Fibroblast of mammary gland (primary cell): ENCODE measurements around the gene CHERP.

Experiments used
- DNase-seq: peaks from one replicate; pipeline ENCODE4 v3.0.0-alpha.2; 2010; ENCODE audit warnings: low read depth
- H3K4me3 ChIP-seq: 2 replicates; pipeline ENCODE4 v1.5.1; 2011; ENCODE audit warnings: low read depth, mild to moderate bottlenecking, low read length, moderate library complexity; ENCODE audit not compliant: control insufficient read depth
- TF ChIP-seq, protein P1 (sequence below): conservative IDR thresholded peaks from 2 replicates; pipeline ENCODE4 v1.5.1; 2011; ENCODE audit warnings: low read depth, low read length, inconsistent platforms; ENCODE audit not compliant: control insufficient read depth, insufficient read depth

CHERP gene

DNA sequence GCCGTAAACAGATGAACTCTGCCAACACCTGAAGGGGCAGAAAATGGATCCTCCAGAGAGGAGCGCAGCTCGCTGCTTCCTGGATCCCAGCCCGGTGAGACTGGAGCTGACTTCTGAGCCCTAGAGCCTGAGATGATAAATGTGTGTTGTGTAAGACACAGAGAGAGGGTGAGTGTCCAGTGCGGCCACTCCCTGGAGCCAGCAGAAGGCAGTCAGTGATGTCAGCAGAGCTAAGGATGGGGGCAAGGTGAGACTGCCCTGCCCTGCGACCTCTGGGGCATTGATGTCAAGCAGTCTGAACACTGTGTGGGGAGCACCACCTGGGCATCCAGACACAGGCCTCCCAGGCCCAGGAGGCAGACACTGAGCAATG is 39.7 kb upstream of the CHERP start:
- no peak overlapping the region for H3K4me3 ChIP-seq
- peak; percentile 78 for DNase-seq
- TF ChIP-seq, protein P1, sequence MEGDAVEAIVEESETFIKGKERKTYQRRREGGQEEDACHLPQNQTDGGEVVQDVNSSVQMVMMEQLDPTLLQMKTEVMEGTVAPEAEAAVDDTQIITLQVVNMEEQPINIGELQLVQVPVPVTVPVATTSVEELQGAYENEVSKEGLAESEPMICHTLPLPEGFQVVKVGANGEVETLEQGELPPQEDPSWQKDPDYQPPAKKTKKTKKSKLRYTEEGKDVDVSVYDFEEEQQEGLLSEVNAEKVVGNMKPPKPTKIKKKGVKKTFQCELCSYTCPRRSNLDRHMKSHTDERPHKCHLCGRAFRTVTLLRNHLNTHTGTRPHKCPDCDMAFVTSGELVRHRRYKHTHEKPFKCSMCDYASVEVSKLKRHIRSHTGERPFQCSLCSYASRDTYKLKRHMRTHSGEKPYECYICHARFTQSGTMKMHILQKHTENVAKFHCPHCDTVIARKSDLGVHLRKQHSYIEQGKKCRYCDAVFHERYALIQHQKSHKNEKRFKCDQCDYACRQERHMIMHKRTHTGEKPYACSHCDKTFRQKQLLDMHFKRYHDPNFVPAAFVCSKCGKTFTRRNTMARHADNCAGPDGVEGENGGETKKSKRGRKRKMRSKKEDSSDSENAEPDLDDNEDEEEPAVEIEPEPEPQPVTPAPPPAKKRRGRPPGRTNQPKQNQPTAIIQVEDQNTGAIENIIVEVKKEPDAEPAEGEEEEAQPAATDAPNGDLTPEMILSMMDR: no peak

DNA sequence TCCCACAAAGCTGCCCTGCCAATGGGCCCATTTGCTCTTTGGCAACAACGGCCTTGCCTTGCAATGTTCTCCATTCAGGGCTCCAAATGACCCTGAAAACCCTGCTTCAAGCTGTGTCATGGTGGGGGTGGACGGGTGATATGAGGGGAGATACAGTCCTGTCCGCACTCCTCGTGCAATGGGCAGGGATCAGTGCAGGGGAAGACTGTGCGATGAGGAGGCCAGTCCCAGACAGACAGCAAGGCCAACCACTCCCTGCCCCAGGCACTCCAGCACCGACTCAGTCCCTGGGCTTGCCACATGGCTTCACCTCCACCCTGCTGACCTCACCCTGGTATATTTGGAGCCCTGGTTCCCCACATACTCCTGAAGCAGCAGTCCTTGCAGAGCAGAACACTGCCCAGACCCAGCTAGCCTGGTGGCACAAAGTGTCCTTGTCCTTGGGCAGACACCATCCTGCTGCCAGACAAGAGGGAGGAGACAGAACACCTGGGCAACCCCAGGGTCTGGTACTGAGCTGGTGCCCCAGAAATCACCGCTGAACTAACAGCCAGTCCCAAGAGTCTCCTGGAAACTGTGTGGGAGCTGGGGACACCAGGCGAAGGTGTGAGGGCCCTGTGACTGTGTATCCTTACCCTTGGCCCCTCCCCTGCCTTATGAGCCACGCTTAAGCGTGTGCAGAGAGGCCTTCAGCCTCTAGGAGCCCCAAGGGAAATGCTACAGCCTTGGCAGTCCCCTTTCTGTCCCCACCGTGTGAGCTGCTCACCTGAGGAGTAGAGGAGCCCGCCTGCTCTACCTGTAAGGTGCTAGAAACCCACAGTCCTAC is 39.1 kb upstream of the CHERP start:
- no peak overlapping the region for H3K4me3 ChIP-seq
- TF ChIP-seq, protein P1: no peak
- no peak for DNase-seq

GRCh38 chr19:16579381-16579780 is 37.1 kb upstream of the CHERP start:
- DNase-seq: no peak
- TF ChIP-seq, protein P1: no peak
- H3K4me3 ChIP-seq: no peak overlapping the region

GRCh38 chr19:16577531-16577985 is 35.3 kb upstream of the CHERP start:
- TF ChIP-seq, protein P1: no peak
- no peak for DNase-seq
- H3K4me3 ChIP-seq: no peak overlapping the region

DNA sequence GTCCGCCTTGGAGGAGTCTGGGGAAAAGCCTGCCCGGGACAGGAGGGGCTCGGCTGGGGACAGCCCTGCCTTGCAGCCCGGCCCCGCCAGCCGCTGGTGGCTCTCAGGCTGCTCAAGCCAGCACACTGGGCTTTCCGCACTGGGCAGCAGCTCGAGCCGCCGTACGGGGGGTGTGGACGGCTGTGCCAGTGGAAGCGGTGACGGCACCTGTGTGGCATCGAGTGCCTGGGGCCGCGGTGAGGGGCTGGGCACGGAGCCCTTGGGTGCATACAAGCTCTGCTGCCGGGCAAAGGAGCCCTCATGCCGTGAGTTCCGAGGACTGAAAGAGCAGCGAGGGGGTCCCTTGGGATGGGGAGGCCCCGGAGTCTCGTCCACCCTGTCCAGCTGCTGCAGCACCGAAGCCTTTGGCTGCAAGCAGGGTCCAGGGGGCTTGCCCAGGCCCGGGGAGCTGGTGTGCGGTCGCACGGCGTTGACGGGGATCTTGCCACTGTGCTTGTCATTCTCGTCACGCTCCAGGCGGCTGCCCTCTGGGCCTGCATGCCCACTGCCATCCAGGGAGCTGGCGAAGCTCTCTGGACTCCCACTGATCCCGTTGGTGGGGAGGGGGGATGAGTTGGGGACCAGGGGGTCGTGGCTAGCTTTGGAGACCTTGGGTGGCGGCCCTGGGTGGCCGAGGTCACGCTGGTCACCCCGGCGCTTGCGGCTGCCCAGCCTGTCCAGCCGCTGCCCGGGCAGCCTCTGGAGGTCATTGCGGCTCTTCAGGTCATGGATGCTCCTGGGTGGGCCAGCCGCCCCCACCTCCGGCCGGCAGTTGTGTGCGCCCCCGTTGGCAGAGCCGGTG is 34.7 kb upstream of the CHERP start:
- TF ChIP-seq, protein P1: no peak
- H3K4me3 ChIP-seq: no peak overlapping the region
- DNase-seq: no peak

DNA sequence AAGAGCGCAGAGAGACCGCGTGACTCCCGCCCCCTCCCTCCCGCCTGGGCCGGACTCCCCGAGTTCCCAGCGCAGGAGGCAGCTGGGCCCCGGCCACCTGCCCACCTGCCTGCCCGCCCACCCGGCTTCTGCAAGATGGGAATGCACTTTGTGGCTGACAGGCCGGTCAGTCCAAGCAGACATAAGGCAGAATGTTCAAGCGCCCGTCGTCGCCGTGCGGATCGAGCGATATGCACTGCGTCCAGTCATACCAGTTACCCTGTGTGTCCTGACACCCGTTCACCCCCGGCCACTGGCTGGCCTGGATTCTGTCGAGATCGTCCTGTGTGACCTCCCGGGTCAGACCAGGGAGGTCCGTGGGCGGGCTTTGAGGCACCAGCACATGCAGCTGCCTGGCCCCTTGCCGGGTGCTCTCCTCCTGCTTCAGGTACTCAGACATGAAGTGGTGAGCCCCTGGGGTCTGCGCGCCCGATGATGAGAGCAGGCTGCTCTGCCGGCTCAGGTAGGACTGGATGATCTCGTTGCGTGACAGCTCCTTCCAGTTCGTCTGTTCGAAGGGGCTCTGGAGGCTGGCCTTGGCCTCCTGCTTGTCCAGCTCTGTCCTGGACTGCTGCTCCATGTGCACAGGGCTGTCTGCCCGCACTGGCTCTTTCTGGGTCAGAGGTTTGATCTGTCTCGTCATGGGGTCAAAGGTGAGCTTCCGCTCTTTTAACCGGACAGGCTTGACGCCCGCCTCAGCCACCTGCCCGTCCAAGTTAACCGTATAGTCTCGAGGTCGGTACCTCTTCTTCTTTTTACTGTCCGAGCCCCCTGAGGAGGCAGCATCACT is 33.8 kb upstream of the CHERP start:
- no peak overlapping the region for H3K4me3 ChIP-seq
- TF ChIP-seq, protein P1: no peak
- DNase-seq: no peak
